ENCODE data around the gene SH3RF2.

SH3RF2 gene

GRCh38 chr5:145923405-145923804, 13.0 kb upstream of the SH3RF2 start:
- no peak for DNase-seq

- DNase-seq: no peak
These were observed 11.5 kb upstream of the SH3RF2 start for GRCh38 chr5:145924849-145925248.

- DNase-seq: no peak
These were observed 11.0 kb upstream of the SH3RF2 start for GRCh38 chr5:145925353-145925752.

GRCh38 chr5:145925803-145926202, 10.6 kb upstream of the SH3RF2 start:
- no peak for DNase-seq

- no peak for DNase-seq
These were observed 4.7 kb upstream of the SH3RF2 start for GRCh38 chr5:145931718-145932117.

GRCh38 chr5:145934276-145934675, 2.1 kb upstream of the SH3RF2 start:
- no peak for DNase-seq

GRCh38 chr5:145937432-145938250, 1.3 kb downstream of the SH3RF2 start:
- DNase-seq: no peak

GRCh38 chr5:145938776-145939539, 2.6 kb downstream of the SH3RF2 start:
- DNase-seq: no peak

- DNase-seq: no peak
These were observed 3.2 kb downstream of the SH3RF2 start for GRCh38 chr5:145939540-145940065.

GRCh38 chr5:145941096-145941447, 4.7 kb downstream of the SH3RF2 start:
- no peak for DNase-seq

- DNase-seq: no peak
These were observed 5.2 kb downstream of the SH3RF2 start for GRCh38 chr5:145941448-145942130.

- DNase-seq: no peak
These were observed 5.8 kb downstream of the SH3RF2 start for GRCh38 chr5:145942201-145942600.

- no peak for DNase-seq
These were observed 6.4 kb downstream of the SH3RF2 start for GRCh38 chr5:145942749-145943148.

GRCh38 chr5:145943674-145944121, 7.3 kb downstream of the SH3RF2 start:
- peak; percentile 51 for DNase-seq

GRCh38 chr5:145944328-145944727, 8.0 kb downstream of the SH3RF2 start:
- DNase-seq: no peak

- no peak for DNase-seq
These were observed 9.3 kb downstream of the SH3RF2 start for GRCh38 chr5:145945620-145946111.

- DNase-seq: no peak
These were observed 9.9 kb downstream of the SH3RF2 start for GRCh38 chr5:145946112-145946861.

GRCh38 chr5:145947581-145947980, 11.2 kb downstream of the SH3RF2 start:
- no peak for DNase-seq

GRCh38 chr5:145948047-145948446, 11.7 kb downstream of the SH3RF2 start:
- DNase-seq: no peak

- no peak for DNase-seq
These were observed 12.5 kb downstream of the SH3RF2 start for GRCh38 chr5:145948921-145949320.

- DNase-seq: no peak
These were observed 13.1 kb downstream of the SH3RF2 start for GRCh38 chr5:145949474-145949873.

- no peak for DNase-seq
These were observed 14.7 kb downstream of the SH3RF2 start for GRCh38 chr5:145951071-145951470.

All from NCI-H510A treated with DMSO at 0.1 percent for 48 hours (cell line).